CD1c-positive myeloid dendritic cell (primary cell): ENCODE data around the gene PDXK.

Experiments used
- DNase-seq: peaks from one replicate; pipeline ENCODE4 v3.0.0-alpha.2; 2016; ENCODE audit errors: extremely low spot score

The PDXK gene

DNA sequence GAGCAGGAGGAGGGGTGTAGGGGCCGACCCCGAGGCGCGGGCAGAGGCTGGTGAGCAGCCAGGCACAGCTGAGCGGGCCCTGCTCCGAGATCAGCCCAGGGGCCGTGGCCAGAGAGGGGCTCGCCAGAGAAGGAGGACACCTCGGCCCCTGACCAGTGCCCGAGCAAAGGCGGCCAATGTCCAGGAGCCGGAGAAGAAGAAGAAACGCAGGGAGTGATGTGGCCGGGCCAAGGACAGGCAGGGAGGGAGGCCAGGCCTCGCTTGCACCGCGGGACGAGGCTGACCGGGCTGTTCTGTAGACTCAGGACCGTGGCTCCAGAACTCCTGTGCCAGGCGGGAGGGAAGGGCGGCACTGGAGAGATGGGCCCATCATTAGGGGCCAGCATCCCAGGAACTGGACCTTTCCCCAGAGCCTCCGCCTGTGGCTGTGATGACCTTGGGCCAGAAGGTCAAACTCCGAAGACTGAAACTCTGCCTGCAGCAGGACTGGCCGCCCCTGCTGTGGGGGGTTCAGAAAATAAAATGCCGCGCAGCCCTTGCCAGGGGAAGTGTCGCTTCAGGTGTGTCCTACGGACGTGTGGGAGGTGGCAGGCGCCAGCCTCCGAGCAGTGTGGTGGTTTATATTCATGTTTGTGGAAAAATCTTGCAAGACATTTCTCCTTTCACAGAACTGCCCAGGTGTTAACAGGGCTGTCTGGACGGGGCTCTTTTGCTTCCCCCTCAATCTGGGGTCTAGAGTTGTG lies 84.8 kb downstream of the PDXK start:
- no peak for DNase-seq

DNA sequence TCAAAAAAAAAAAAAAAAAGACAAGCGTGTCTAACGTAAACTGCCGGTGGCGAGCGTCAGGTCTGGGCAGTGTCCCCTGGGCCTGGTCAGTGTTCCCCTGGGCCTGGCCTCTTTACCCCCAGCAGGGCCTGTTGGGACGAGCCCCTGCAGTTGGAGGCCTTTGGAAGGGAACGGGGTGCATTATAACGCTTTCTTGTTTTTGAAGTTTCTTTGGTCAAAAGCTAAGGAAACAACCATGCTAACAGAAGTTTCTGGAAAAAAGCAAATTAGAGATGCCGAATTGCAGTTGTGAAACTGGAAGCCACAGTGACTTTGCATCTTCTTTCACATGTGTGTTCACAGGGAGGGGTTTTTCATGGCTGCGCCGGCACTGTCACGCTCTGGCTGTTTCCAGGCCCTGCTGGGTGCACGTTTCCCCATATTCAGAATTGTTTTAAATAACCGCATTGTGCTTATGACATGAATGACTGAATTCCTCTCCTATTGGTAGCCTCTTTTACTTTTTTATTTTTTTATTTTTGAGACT lies 86.4 kb downstream of the PDXK start:
- peak; percentile 93 for DNase-seq

DNA sequence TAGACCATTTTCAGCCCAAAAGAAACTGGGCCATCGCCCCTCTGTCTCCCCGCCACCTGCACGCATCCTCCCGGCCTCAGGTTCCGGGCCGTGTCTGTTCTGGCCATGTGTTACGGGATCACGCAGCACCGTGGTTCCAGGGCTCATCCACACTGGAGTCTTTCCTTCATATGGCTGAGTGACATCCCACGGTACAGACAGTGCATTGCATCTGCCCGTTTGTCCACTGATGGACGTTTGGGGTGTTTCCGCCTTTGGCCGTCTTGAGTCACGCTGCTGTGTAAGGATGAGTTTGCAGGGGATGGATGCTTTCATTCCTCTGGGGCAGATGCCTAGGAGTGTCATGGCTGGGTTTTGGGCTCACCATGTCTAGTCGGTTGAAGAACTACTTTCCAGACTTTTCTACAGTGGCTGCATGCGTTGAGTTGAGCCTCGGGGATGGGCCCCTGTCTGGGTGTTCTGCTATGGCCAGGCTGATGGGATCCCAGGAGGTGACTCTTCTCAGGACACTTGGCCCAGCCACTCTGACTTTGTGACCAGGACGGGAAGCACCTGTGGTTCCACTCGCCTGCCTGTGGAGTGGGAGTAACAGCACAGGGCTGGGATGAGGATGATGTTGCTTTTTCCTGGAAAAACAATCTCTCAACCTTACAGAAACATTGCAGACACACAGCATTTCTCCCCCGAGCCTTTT lies 87.2 kb downstream of the PDXK start:
- no peak for DNase-seq

DNA sequence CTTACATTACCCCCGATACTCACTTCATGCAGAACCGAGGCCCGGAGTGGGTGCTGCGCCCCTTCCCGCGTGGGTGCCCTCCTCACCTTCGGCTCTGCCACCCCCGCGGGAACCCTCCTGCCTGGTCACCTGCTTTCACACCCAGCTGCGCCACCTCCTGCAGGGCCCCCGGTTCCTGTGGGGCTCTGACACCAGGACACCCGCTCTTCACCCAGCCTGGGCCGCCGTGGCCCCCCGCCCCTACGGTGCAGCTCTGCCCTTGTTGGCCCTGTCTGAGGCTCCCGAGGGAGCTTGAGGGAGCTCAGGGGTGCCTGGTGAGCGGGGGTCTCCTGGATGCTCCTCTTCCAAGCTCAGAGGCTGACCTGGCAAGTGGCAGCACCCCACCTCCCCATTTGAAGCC lies 89.4 kb downstream of the PDXK start:
- no peak for DNase-seq

GRCh38 chr21:43808832-43809251 lies 89.9 kb downstream of the PDXK start:
- DNase-seq = no peak

DNA sequence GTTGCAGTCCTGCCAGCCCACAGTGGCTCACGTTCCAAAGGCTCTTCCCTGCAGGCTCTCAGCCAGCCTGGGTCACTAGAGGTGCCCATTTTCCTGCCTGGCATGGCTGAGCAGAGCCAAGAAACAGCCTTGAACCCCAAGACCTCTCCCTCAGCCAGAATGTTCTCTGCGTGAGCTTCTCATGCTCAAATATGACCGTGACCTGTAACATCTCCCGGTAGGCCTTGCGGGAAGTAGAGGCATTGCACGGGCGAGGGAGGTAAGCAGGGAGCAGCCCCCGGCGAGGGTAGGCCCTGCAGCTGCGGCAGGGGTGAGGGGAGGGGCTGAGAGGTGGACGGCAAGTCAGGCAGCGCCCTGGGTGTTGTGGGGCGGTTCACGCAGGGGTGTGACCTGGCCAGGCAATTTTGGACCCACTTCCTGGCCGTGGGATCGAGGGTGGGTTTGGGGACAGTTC lies 90.4 kb downstream of the PDXK start:
- DNase-seq = no peak

DNA sequence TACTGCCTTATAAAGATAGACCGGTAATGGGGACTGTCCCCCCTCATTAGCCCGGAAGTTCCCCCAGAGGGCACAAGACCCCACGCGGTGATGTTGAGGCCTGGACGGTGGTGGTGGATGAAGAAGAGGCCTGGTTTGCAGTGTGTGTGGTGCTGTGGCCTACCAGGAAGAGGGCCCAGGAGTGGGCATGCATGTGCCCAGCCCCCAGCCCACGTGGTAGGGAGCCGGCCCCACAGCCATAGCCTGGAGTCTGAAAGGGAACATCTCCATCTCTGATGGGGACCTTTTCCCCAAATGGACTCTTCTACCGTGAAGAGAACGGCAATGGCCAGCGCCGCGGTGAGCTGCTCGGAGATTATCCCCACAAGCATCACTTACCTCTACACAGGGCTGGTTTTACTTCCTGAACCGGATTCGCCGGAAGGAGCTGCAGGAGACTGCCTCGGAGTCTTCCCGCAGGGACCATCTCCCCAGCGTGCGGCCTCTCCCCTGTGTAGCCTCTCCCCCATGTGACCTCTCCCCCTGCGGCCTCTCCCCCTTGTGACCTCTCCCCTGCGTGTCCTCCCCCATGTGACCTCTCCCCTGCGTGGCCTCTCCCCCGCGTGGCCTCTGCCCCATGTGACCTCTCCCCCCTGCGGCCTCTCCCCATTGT lies 91.0 kb downstream of the PDXK start:
- DNase-seq = peak; percentile 16

GRCh38 chr21:43810505-43811261 lies 91.8 kb downstream of the PDXK start:
- peak; percentile 88 for DNase-seq

DNA sequence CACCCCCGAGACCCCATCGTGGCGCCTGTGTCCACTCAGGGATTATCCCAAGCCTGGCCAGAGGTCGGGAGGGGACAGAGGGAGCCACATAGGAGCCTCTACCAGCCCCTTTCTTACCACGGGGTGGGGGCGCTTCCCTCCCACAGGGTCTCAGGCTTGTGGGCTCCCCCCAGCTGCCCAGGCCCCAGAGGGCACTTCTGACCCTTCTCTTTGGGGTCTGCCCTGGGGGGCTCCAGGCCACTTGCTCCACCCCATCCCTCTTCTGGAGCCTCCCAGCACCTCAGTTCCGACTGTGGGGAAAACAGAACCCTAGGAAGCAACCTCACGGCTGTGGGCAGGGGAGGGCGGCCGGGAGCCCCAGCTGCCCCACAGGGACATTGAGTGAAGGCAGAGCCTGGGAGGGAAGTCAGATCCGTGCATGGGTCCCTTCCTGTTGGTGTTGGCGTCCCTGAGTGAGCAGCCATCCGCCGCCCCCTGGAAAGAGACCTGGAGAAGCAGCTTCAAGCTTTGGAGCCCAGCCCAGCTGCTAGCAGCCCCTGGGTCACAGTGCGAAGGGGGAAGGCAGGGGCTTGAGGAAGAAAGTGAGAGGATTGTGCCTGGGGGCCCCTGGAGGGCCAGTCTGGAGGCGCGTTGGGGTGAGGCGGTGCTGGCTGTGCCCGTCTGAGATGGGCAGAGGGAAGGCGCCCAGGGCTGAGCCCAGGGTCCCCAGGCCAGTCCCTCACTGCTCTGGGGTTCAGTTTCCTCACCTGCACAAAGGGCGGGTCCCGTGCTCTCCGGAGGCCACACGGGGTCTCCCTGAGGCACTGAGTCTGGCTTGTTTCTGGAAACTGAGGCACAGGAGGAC lies 92.6 kb downstream of the PDXK start:
- peak; percentile 42 for DNase-seq
